Liver (tissue), 9 donors: ENCODE data around the gene HGFAC. TPM values are rescaled to one million over a fixed set of nuclear protein-coding genes. Genes with fewer than 3 reads are reported as not detected.
A peak's percentile ranks its signal among the peaks of the same experiment; 100 is the strongest.

ENCODE experiments used
- DNase-seq: peaks from one replicate; pipeline ENCODE4 v3.0.0-alpha.2; 2017; ENCODE audit warnings: low spot score
- H3K27ac ChIP-seq, 2 donors: one replicate each; pipeline ENCODE4 v1.7.0; 2013; ENCODE audit warnings: inconsistent platforms in 2 of 2, low read length in 2 of 2, control low read depth in 1 of 2, low read depth in 1 of 2, mild to moderate bottlenecking in 1 of 2
- H3K27me3 ChIP-seq, 4 donors: one replicate each; pipeline versions ENCODE4 v1.6.1 to v1.7.0; 2013; ENCODE audit warnings: low read length in 3 of 4, inconsistent platforms in 1 of 4, mild to moderate bottlenecking in 1 of 4, moderate library complexity in 1 of 4; ENCODE audit not compliant: control insufficient read depth in 4 of 4, insufficient read depth in 4 of 4
- H3K36me3 ChIP-seq, 4 donors: one replicate each; pipeline versions ENCODE4 v1.6.1 to v1.7.0; 2013; ENCODE audit warnings: low read length in 3 of 4, mild to moderate bottlenecking in 3 of 4, low read depth in 1 of 4, moderate library complexity in 1 of 4; ENCODE audit not compliant: control insufficient read depth in 4 of 4, insufficient read depth in 3 of 4
- H3K4me1 ChIP-seq, 4 donors: one replicate each; pipeline versions ENCODE4 v1.6.1 to v1.7.0; 2013; ENCODE audit warnings: low read length in 3 of 4, mild to moderate bottlenecking in 3 of 4, moderate library complexity in 1 of 4; ENCODE audit not compliant: control insufficient read depth in 4 of 4, insufficient read depth in 4 of 4
- H3K4me3 ChIP-seq, 3 donors: one replicate each; pipeline versions ENCODE4 v1.6.1 to v1.7.0; 2013; ENCODE audit warnings: low read length in 3 of 3, control low read depth in 1 of 3, low read depth in 1 of 3, mild to moderate bottlenecking in 1 of 3
- H3K9ac ChIP-seq, 2 donors: one replicate each; pipeline ENCODE4 v1.7.0; 2013; ENCODE audit warnings: low read length in 2 of 2, mild to moderate bottlenecking in 2 of 2, moderate library complexity in 2 of 2, control low read depth in 1 of 2, low read depth in 1 of 2
- H3K9me3 ChIP-seq, 4 donors: one replicate each; pipeline versions ENCODE4 v1.6.1 to v1.7.0; 2013; ENCODE audit warnings: low read length in 3 of 4; ENCODE audit not compliant: control insufficient read depth in 4 of 4
- ATF3 ChIP-seq: IDR thresholded peaks from 2 replicates; pipeline ENCODE4 v1.6.1; 2016; ENCODE audit warnings: antibody characterized with exemption
- EGR1 ChIP-seq, 2 donors: IDR thresholded peaks; 2 replicates each; pipeline ENCODE4 v1.6.1; 2016 to 2018; ENCODE audit warnings: antibody characterized with exemption in 2 of 2, low read depth in 2 of 2
- FOXA1 ChIP-seq: IDR thresholded peaks from 2 replicates; pipeline ENCODE4 v1.6.1; 2016; ENCODE audit warnings: antibody characterized with exemption
- FOXA2 ChIP-seq: IDR thresholded peaks from 2 replicates; pipeline ENCODE4 v1.6.1; 2016; ENCODE audit warnings: antibody characterized with exemption
- GABPA ChIP-seq, 2 donors: IDR thresholded peaks in 1 of 2; conservative IDR thresholded peaks in 1 of 2; 2 replicates each; pipeline ENCODE4 v1.6.1; 2016; ENCODE audit warnings: antibody characterized with exemption in 2 of 2, mild to moderate bottlenecking in 1 of 2, moderate library complexity in 1 of 2
- HNF4A ChIP-seq, 2 donors: conservative IDR thresholded peaks; 2 replicates each; pipeline ENCODE4 v1.6.1; 2016; ENCODE audit warnings: antibody characterized with exemption in 2 of 2, mild to moderate bottlenecking in 2 of 2
- HNF4G ChIP-seq: IDR thresholded peaks from 2 replicates; pipeline ENCODE4 v1.6.1; 2016; ENCODE audit warnings: antibody characterized with exemption
- JUND ChIP-seq, 2 donors: IDR thresholded peaks; 2 replicates each; pipeline ENCODE4 v1.6.1; 2016; ENCODE audit warnings: antibody characterized with exemption in 2 of 2
- NR2F2 ChIP-seq: IDR thresholded peaks from 2 replicates; pipeline ENCODE4 v1.6.1; 2016; ENCODE audit warnings: antibody characterized with exemption
- RAD21 ChIP-seq, 2 donors: IDR thresholded peaks; 2 replicates each; pipeline ENCODE4 v1.6.1; 2016; ENCODE audit warnings: antibody characterized with exemption in 2 of 2, mild to moderate bottlenecking in 2 of 2
- REST ChIP-seq: IDR thresholded peaks from 2 replicates; pipeline ENCODE4 v1.6.1; 2016; ENCODE audit warnings: antibody characterized with exemption, mild to moderate bottlenecking
- SP1 ChIP-seq: IDR thresholded peaks from 2 replicates; pipeline ENCODE4 v1.6.1; 2018; ENCODE audit warnings: antibody characterized with exemption, mild to moderate bottlenecking
- TAF1 ChIP-seq: conservative IDR thresholded peaks from 2 replicates; pipeline ENCODE4 v1.6.1; 2016; ENCODE audit warnings: antibody characterized with exemption, mild to moderate bottlenecking
- YY1 ChIP-seq: IDR thresholded peaks from 2 replicates; pipeline ENCODE4 v1.6.1; 2016; ENCODE audit warnings: antibody characterized with exemption, mild to moderate bottlenecking
- ZBTB33 ChIP-seq: IDR thresholded peaks from 2 replicates; pipeline ENCODE4 v1.6.1; 2016; ENCODE audit warnings: antibody characterized with exemption
- WGBS: extraction: QIAGEN DNeasy Blood & Tissue Kit; methylation state at CpG from one replicate; pipeline ENCODE4 v1.1.7; 2013; 5-methylcytosine and 5-hydroxymethylcytosine counted together
- polyA plus RNA-seq, 2 donors: library from polyadenylated mRNA; stranded (reverse) in 1 of 2; unstranded in 1 of 2; fragments of 200-250 nt in 1 of 2; fragments of >200 nt in 1 of 2; fragmentation: Nextera tagmentation in 1 of 2; extraction: Ambion mirVana in 1 of 2; gene quantifications; one replicate each; pipeline versions ENCODE4 v1.2.1 to v1.2.3, GENCODE V29; 2013 to 2015
- total RNA-seq, 2 donors: library from RNA; depleted of rRNA; stranded (reverse); fragments of >200 nt; gene quantifications; one replicate each; pipeline ENCODE4 v1.2.3, GENCODE V29; 2014
- TF ChIP-seq, protein P1 (sequence below): fragments of 150-350 bp; IDR thresholded peaks from 2 replicates; pipeline ENCODE4 v1.5.1; 2017; ENCODE audit warnings: improper control_type of control experiment, low read depth, low read length; ENCODE audit not compliant: missing input control
- TF ChIP-seq, protein P2 (sequence below): IDR thresholded peaks from 2 replicates; pipeline ENCODE4 v1.6.1; 2016; ENCODE audit warnings: antibody characterized with exemption
- donor health status: healthy.
- donor health status: healthy.
- donor health status: healthy.
- donor health status: healthy.
- donor health status: healthy.

The HGFAC gene
- total and polyA plus RNA-seq, 4 donors: 23.3 to 133 (median 82.7) TPM

DNA sequence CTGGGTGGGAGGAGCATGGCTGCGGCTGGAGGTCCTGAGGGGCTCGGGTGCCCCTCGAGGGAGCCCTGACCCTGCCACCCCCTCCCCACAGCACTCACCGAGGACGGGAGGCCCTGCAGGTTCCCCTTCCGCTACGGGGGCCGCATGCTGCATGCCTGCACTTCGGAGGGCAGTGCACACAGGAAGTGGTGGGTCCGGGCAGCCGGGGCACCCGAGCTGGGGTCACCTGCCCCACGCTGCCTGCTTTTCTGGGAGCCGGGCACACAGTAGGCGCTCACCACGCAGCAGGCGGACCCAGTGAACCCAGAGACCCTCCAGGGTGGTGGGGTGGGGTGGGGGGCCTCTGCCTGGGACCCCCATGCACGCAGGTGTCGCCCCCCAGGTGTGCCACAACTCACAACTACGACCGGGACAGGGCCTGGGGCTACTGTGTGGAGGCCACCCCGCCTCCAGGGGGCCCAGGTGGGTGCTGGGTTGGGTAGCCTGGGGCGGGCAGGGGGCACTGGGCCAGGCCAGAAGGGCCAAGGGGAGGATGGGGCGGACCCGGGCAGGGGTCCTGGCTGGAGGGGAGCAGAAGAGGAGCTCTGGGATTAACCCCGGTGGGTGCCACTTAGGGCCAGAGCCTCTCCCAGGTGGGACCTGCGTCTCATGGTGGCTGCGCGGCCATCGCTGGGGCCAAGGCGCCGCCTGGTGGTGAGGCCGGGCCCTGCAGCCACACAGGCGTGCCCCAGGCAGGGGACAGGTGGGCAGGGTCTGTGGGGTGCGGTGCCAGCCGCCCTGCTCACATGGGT lies 1.4 kb downstream of the HGFAC start:
- Histone ChIP-seq H3K9me3 (no peaks in the 10 kb centered on the region), H3K27me3 (no peaks in the 10 kb centered on the region), H3K27ac (peak overlapping the region; percentile 89 to 90), H3K36me3 (peaks cover 0 to 16% (median 6%) of the 10 kb centered on the region in 4 donors), H3K4me3 (peak overlapping the region; percentile 37 to 57 (median 53)), H3K4me1 (peaks cover 6 to 24% (median 14%) of the 10 kb centered on the region in 4 donors), H3K9ac (peak overlapping the region; percentile 4 to 85)
- no peak for TF ChIP-seq SP1
- TF ChIP-seq ATF3: no peak
- no peak for TF ChIP-seq FOXA1
- TF ChIP-seq, protein P1, sequence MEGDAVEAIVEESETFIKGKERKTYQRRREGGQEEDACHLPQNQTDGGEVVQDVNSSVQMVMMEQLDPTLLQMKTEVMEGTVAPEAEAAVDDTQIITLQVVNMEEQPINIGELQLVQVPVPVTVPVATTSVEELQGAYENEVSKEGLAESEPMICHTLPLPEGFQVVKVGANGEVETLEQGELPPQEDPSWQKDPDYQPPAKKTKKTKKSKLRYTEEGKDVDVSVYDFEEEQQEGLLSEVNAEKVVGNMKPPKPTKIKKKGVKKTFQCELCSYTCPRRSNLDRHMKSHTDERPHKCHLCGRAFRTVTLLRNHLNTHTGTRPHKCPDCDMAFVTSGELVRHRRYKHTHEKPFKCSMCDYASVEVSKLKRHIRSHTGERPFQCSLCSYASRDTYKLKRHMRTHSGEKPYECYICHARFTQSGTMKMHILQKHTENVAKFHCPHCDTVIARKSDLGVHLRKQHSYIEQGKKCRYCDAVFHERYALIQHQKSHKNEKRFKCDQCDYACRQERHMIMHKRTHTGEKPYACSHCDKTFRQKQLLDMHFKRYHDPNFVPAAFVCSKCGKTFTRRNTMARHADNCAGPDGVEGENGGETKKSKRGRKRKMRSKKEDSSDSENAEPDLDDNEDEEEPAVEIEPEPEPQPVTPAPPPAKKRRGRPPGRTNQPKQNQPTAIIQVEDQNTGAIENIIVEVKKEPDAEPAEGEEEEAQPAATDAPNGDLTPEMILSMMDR: peak; percentile 91
- no peak for TF ChIP-seq EGR1 (IDR thresholded peaks at IDR 0.05; ENCODE audit: low read depth in 2 of 2)
- no peak for TF ChIP-seq GABPA (IDR thresholded peaks at IDR 0.05 in 1 of 2, conservative IDR thresholded peaks at IDR 0.05 in 1 of 2)
- peak; percentile 92 to 97 for TF ChIP-seq RAD21 (IDR thresholded peaks at IDR 0.05)
- TF ChIP-seq YY1: peak; percentile 59
- DNase-seq: peak; percentile 75
- 21% methylated on average over 36 of the region's 36 CpGs for WGBS

- H3K9me3 ChIP-seq: no peaks in the 10 kb centered on the region
- DNase-seq: no peak
- no peak overlapping the region for H3K27ac ChIP-seq
- peaks cover 0 to 21% (median 8%) of the 10 kb centered on the region in 4 donors for H3K36me3 ChIP-seq
- H3K27me3 ChIP-seq: no peaks in the 10 kb centered on the region
- TF ChIP-seq HNF4G: no peak
- no peak for TF ChIP-seq JUND (IDR thresholded peaks at IDR 0.05)
- TF ChIP-seq ATF3: no peak
- TF ChIP-seq, protein P2, sequence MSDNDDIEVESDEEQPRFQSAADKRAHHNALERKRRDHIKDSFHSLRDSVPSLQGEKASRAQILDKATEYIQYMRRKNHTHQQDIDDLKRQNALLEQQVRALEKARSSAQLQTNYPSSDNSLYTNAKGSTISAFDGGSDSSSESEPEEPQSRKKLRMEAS: no peak
- no peak for TF ChIP-seq REST
- TF ChIP-seq, protein P1: no peak
- TF ChIP-seq GABPA (IDR thresholded peaks at IDR 0.05 in 1 of 2, conservative IDR thresholded peaks at IDR 0.05 in 1 of 2): no peak
- TF ChIP-seq RAD21 (IDR thresholded peaks at IDR 0.05): no peak
- no peak for TF ChIP-seq TAF1
- no peak for TF ChIP-seq SP1
- TF ChIP-seq HNF4A (conservative IDR thresholded peaks at IDR 0.05): no peak
- TF ChIP-seq ZBTB33: no peak
- no peak for TF ChIP-seq FOXA2
- no peak for TF ChIP-seq NR2F2
- WGBS: 70% methylated on average over 17 of the region's 17 CpGs
- H3K9ac ChIP-seq: peak overlapping the region in 1 of 2 donors; percentile 35
- H3K4me1 ChIP-seq: peaks cover 6 to 24% (median 14%) of the 10 kb centered on the region in 4 donors
- no peak overlapping the region for H3K4me3 ChIP-seq
These were observed 2.1 kb downstream of the HGFAC start for GRCh38 chr4:3443750-3444309.
